Ishikawa (cell line): ENCODE data around the gene RRBP1.

Experiments
- CEBPB ChIP-seq: IDR thresholded peaks from 2 replicates; pipeline ENCODE4 v1.6.1; 2012
- CREB1 ChIP-seq: IDR thresholded peaks from 2 replicates; pipeline ENCODE4 v1.6.1; 2012; ENCODE audit warnings: low read depth
- EGR1 ChIP-seq: IDR thresholded peaks from 2 replicates; pipeline ENCODE4 v1.6.1; 2012
- EP300 ChIP-seq: IDR thresholded peaks from 2 replicates; pipeline ENCODE4 v1.6.1; 2012; ENCODE audit warnings: borderline replicate concordance
- RAD21 ChIP-seq: IDR thresholded peaks from 2 replicates; pipeline ENCODE4 v1.6.1; 2012; ENCODE audit warnings: low read depth
- REST ChIP-seq: IDR thresholded peaks from 2 replicates; pipeline ENCODE4 v1.6.1; 2012; ENCODE audit warnings: low read depth, mild to moderate bottlenecking
- TAF1 ChIP-seq: IDR thresholded peaks from 2 replicates; pipeline ENCODE4 v1.6.1; 2012; ENCODE audit warnings: low read depth, mild to moderate bottlenecking
- TCF12 ChIP-seq: IDR thresholded peaks from 2 replicates; pipeline ENCODE4 v1.6.1; 2012; ENCODE audit warnings: low read depth
- TEAD4 ChIP-seq: IDR thresholded peaks from 2 replicates; pipeline ENCODE4 v1.6.1; 2012
- USF1 ChIP-seq: IDR thresholded peaks from 2 replicates; pipeline ENCODE4 v1.6.1; 2012
- YY1 ChIP-seq: IDR thresholded peaks from 2 replicates; pipeline ENCODE4 v1.6.1; 2012; ENCODE audit warnings: low read depth

- TF ChIP-seq TEAD4 = no peak
- no peak for TF ChIP-seq EGR1
- TF ChIP-seq RAD21 = no peak
- TF ChIP-seq TCF12 = no peak
- TF ChIP-seq CEBPB = no peak
- no peak for TF ChIP-seq TAF1
- TF ChIP-seq REST = no peak
- no peak for TF ChIP-seq EP300
- no peak for TF ChIP-seq CREB1
- no peak for TF ChIP-seq YY1
- no peak for TF ChIP-seq USF1
Observed at GRCh38 chr20:17636523-17637412, 45.3 kb downstream of the RRBP1 start.
